ENCODE measurements around the gene DAB2IP.

Gene DAB2IP

DNA sequence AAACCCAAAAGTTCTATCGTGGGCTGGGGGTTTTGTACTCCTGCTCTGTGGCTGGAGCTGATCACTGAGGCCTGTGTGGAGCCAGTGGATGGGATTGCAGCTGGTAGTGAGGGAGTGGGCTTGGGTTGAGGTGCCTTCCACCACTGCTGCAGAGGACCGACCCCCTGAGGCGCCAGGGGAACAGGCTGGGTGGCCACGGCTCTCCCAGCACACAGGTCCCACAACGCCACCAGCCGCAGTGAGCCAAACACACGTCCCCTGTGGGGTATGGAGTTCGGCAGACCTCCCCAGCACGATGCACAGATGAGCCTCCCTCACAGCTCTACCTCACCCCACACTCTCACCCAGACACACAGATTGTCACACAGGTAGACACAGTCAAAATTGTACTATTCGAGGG lies 109.1 kb downstream of the DAB2IP start:
- Histone ChIP-seq H3K36me3 (peaks cover 90% of the 10 kb centered on the region), H3K4me2 (no peak overlapping the region), H3K27ac (no peak overlapping the region), H3K4me3 (no peak overlapping the region), H3K27me3 (no peaks in the 10 kb centered on the region), H4K20me1 (peaks cover 60% of the 10 kb centered on the region), H3K4me1 (no peaks in the 10 kb centered on the region), H3K9me3 (no peaks in the 10 kb centered on the region), H3K9ac (no peak overlapping the region)
- TF ChIP-seq Cebpa-rat (IDR thresholded peaks at IDR 0.05), result no peak

DNA sequence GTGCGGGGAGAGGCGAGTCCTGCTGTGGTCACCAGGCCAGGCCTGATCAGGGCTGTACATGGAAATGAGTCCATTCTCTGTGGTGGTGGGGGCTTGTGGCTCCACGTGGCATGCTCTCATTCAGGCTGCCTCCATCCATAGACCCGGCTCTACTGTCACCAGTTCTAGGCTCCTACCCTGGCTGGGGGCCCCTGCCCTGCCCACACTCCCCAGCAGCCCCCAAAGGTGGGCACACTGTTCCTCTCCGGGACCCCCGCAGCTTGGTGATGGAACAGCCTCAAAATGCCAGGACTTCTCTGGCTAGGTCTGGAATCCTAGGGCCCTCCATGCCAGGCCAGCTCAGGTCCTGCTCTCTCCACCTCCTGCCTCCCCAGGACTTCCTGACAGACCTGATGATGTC lies 111.7 kb downstream of the DAB2IP start:
- H3K27ac ChIP-seq, result no peak overlapping the region
- H3K4me1 ChIP-seq, result no peaks in the 10 kb centered on the region
- H3K9ac ChIP-seq, result no peak overlapping the region
- peaks cover 34% of the 10 kb centered on the region for H4K20me1 ChIP-seq
- H3K4me3 ChIP-seq, result no peak overlapping the region
- no peak overlapping the region for H3K4me2 ChIP-seq
- TF ChIP-seq Cebpa-rat (IDR thresholded peaks at IDR 0.05), result no peak
- H3K27me3 ChIP-seq, result no peaks in the 10 kb centered on the region
- peaks cover 99% of the 10 kb centered on the region for H3K36me3 ChIP-seq
- H3K9me3 ChIP-seq, result no peaks in the 10 kb centered on the region

DNA sequence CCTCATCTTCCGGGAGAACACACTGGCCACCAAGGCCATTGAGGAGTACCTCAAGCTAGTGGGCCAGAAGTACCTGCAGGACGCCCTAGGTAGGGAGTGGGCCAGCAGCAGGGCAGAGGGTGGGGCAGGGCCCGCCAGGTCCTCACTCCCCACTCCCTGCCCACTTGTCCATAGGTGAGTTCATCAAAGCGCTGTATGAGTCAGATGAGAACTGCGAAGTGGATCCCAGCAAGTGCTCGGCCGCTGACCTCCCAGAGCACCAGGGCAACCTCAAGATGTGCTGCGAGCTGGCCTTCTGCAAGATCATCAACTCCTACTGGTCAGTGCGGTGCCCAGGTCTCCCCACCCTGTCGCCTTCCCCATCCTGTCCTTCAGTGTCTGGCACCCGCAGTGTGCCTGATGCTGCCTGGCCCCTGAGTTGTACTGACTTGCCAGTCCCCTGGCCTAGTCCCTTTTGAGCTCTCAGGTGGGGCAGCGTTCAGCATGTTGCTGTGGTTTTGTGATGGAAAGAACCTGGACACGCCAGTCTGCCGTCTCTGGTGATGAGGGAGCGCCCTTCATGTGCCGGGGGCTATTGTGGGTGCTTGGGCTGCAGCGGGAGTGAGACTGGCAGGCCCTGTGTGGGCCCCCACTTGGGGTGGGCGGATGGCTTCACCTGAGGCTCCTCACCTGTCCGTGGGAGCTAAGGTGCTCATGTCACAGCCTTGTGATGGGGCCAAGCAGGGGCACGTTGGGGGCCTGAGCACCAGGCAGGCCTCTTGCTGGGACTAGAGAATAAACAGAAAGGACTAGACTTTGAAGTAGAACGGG lies 112.3 kb downstream of the DAB2IP start:
- H3K4me3 ChIP-seq, result no peak overlapping the region
- no peaks in the 10 kb centered on the region for H3K27me3 ChIP-seq
- H4K20me1 ChIP-seq, result peaks cover 28% of the 10 kb centered on the region
- H3K4me2 ChIP-seq, result no peak overlapping the region
- no peak for TF ChIP-seq Cebpa-rat (IDR thresholded peaks at IDR 0.05)
- H3K9me3 ChIP-seq, result no peaks in the 10 kb centered on the region
- H3K36me3 ChIP-seq, result peaks cover 99% of the 10 kb centered on the region
- no peak overlapping the region for H3K9ac ChIP-seq
- no peak overlapping the region for H3K27ac ChIP-seq
- H3K4me1 ChIP-seq, result no peaks in the 10 kb centered on the region

DNA sequence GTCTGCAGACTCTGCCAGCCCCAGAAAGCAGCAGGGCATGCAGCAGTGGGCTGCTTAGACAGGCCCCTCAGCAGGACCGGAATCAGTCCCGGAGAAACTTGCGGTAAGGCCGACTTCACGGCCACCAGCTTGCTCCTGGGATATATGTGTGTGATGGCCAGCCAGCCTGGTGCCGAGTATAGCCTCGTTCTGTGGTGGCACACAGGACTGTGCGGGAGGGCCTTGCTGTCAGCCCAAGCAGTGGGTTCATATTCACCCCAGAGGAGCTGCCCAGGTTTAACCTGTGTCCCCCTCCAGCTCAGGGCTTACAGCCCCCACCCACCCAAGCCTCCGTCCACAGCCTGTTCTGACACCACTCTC lies 112.9 kb downstream of the DAB2IP start:
- Histone ChIP-seq H3K4me1 (no peaks in the 10 kb centered on the region), H3K27ac (no peak overlapping the region), H4K20me1 (peaks cover 22% of the 10 kb centered on the region), H3K4me3 (no peak overlapping the region), H3K27me3 (no peaks in the 10 kb centered on the region), H3K9me3 (no peaks in the 10 kb centered on the region), H3K9ac (no peak overlapping the region), H3K36me3 (peaks cover 99% of the 10 kb centered on the region), H3K4me2 (no peak overlapping the region)
- no peak for TF ChIP-seq Cebpa-rat (IDR thresholded peaks at IDR 0.05)

DNA sequence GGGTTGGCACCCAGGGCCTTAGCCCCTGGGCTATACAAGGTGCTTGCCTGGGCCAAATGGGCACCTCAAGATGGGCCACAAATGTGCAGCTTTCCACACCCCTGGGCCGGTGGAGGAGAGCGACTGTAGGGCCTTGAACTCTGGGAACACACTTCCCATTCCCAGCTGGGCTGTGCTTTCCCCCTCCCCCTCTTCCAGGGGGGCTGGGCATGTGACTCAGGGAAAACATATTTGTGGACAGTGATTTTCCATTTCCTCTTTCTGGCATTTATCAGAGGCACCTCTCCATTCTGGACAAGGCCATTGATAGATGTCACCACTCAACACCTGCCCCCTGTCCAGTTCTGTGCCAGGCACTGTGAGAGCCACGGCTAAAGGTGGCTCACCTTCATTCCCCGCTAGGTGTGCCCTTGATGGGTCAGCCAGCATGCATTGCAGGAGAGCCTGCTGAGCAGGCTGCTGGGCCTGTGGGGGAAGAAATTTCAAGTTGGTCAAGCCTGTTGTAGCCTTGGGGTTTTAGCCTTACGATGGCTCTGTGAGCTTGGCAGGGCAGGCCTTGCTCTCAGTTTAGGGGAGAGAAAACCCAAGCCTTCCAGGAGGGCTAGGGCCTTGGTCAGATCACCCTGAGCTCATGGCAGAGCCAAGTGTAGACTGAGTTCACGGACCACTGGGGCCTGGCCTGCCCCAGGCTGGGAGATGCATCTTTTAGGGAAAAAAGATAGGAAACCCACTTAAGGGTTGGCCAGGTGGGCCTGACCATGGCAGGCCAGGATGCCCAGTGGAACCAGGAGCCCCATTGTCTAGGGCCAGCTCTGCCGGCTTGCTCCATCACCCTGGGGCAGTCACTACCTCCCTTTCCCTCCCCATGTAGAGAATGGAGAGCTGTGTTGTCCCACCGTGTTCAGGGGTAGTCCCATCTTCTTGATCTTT lies 113.9 kb downstream of the DAB2IP start:
- H3K36me3 ChIP-seq, result peaks cover 99% of the 10 kb centered on the region

DNA sequence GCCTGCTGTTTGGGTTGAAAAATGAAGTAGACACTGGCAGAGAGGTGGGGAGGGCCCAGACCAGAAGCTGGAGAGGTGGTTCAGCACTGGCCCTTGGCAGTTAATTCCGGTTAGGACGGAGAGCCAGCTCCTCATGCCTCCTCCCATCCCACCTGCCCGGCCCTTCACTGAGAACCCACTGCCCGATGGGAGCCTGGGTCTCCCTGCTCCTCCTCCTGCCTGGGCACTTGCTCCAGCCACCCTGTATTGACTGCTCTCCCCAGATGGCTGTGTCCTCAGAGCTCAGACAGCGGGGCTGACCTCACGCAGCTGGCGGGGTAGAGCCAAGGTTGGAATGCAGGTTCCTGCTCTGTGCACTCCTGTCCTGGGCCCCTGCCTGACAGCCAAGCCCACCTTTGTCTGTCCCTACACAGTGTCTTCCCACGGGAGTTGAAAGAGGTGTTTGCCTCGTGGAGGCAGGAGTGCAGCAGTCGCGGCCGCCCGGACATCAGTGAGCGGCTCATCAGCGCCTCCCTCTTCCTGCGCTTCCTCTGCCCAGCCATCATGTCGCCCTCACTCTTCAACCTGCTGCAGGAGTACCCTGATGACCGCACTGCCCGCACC lies 114.7 kb downstream of the DAB2IP start:
- no peaks in the 10 kb centered on the region for H3K9me3 ChIP-seq

More for the DNA sequence above, 113.9 kb downstream of the DAB2IP start:
- Histone ChIP-seq H3K9ac (no peak overlapping the region), H3K4me3 (no peak overlapping the region), H3K4me1 (no peaks in the 10 kb centered on the region), H3K9me3 (no peaks in the 10 kb centered on the region), H3K27ac (no peak overlapping the region), H3K4me2 (no peak overlapping the region), H3K27me3 (no peaks in the 10 kb centered on the region), H4K20me1 (peaks cover 13% of the 10 kb centered on the region)
- no peak for TF ChIP-seq Cebpa-rat (IDR thresholded peaks at IDR 0.05)

DNA sequence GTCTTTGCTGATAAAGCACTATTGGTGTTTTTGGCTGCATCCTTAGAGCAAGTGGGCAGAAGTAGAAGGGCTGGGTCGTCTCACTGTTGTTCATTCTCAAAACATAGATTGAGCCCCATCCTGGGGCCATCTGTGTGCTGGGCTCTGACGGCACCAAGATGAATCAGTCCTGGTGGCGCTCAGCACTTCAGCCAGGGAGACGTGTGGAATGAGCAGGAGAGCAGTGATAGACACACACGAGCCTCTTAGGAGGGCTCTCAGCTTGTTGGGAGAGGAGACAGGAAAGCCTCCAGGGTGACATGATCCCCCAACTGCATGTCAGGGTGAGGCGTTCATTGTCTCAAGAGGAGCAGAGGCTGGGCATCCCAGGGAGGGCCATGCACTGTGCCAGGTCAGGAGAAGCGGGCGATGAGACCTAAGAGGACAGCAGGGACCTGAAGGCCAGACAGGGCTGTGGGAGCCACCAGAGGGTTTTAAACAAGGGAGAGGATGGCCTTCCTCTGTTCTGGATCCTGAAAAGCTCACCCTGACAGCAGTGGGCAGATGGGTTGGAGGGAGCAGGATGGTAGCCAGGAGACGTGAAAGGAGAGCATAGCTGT lies 115.8 kb downstream of the DAB2IP start:
- Histone ChIP-seq H3K4me1 (no peaks in the 10 kb centered on the region), H3K9me3 (no peaks in the 10 kb centered on the region), H3K27me3 (no peaks in the 10 kb centered on the region), H3K4me2 (no peak overlapping the region), H3K27ac (no peak overlapping the region), H4K20me1 (0 out of 2 replicates have a peak, but pooled peaks cover 2% of the 10 kb centered on the region), H3K4me3 (no peak overlapping the region), H3K36me3 (peaks cover 98% of the 10 kb centered on the region), H3K9ac (no peak overlapping the region)
- no peak for TF ChIP-seq Cebpa-rat (IDR thresholded peaks at IDR 0.05)

More for the DNA sequence above, 114.7 kb downstream of the DAB2IP start:
- H3K27ac ChIP-seq, result no peak overlapping the region
- no peaks in the 10 kb centered on the region for H3K4me1 ChIP-seq
- no peak for TF ChIP-seq Cebpa-rat (IDR thresholded peaks at IDR 0.05)
- H3K4me2 ChIP-seq, result no peak overlapping the region
- no peaks in the 10 kb centered on the region for H3K27me3 ChIP-seq
- peaks cover 99% of the 10 kb centered on the region for H3K36me3 ChIP-seq
- H3K9ac ChIP-seq, result no peak overlapping the region
- H3K4me3 ChIP-seq, result no peak overlapping the region
- peaks cover 11% of the 10 kb centered on the region for H4K20me1 ChIP-seq

DNA sequence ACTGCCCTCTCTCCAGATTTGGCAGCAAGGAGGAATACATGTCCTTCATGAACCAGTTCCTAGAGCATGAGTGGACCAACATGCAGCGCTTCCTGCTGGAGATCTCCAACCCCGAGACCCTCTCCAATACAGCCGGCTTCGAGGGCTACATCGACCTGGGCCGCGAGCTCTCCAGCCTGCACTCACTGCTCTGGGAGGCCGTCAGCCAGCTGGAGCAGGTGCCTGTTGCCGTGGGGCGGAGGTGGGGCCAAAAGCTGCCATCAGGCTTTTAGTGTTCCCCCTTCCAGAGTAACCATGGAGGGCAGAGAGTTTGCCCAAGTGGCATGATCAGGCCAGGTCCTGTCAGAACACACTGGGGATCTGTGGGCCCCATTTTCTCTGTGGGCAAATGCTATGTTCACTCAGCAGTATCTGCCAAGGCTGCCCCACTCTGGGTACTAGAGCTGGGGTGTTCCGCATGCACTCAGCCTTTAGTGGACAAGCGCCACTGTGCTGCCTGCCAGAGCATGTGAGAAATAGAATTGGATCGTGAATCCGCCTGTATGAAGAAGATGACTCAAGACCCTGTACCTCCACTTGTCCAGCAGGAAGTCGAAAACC lies 117.1 kb downstream of the DAB2IP start:
- H3K4me1 ChIP-seq, result peaks cover 4% of the 10 kb centered on the region
- no peaks in the 10 kb centered on the region for H4K20me1 ChIP-seq
- no peak overlapping the region for H3K4me3 ChIP-seq
- no peak overlapping the region for H3K27ac ChIP-seq
- no peak overlapping the region for H3K4me2 ChIP-seq
- TF ChIP-seq Cebpa-rat (IDR thresholded peaks at IDR 0.05), result no peak
- H3K9me3 ChIP-seq, result no peaks in the 10 kb centered on the region
- H3K36me3 ChIP-seq, result peaks cover 96% of the 10 kb centered on the region
- H3K27me3 ChIP-seq, result no peaks in the 10 kb centered on the region
- H3K9ac ChIP-seq, result no peak overlapping the region; the same call in 1 of the 2 replicates

DNA sequence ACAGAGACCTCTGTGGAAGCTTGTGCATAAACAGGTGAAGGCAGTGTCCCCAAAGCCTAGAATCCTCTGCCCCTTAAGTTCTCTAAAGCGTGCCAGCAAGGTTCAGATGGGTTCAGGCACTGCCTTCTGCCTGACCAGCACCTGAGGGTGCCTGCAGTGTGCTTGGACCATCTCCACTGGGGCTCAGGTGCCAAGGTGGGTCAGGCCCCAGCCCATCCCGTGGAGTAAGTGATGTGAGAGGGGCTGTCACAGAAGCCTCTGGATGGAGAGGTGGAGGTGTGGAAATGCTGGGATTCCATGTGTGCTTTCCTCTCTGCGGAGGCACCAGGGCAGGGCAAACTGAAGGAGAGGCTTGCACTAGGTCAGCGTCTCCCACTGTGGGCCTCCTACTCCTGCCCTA lies 118.5 kb downstream of the DAB2IP start:
- peaks cover 88% of the 10 kb centered on the region for H3K36me3 ChIP-seq
- H3K4me3 ChIP-seq, result no peak overlapping the region
- no peak for TF ChIP-seq Cebpa-rat (IDR thresholded peaks at IDR 0.05)
- H3K9me3 ChIP-seq, result no peaks in the 10 kb centered on the region
- no peak overlapping the region for H3K4me2 ChIP-seq
- H3K27ac ChIP-seq, result no peak overlapping the region
- no peaks in the 10 kb centered on the region for H3K27me3 ChIP-seq
- H3K4me1 ChIP-seq, result peaks cover 18% of the 10 kb centered on the region
- H3K9ac ChIP-seq, result no peak overlapping the region
- H4K20me1 ChIP-seq, result no peaks in the 10 kb centered on the region

All from BLaER1 (cell line).